HAP-1 (cell line): ENCODE results near the gene PRR12.
"Not testable (repeated sequence)": the region's sequence is repeated elsewhere in the genome, so short reads cannot be mapped to it uniquely, and the experiment has no call there.

Experiments
- DNase-seq, 2 experiments: peaks; one replicate each; pipeline ENCODE4 v3.0.0-alpha.2; 2016 to 2020; ENCODE audit warnings: low spot score in 2 of 2
- H3K27me3 ChIP-seq: fragments of 250-450 bp; sonication (Bioruptor Pico); 2 replicates; pipeline ENCODE4 v1.5.1; 2020; ENCODE audit warnings: low read depth, mild to moderate bottlenecking, moderate library complexity
- H3K36me3 ChIP-seq: fragments of 250-450 bp; sonication (Bioruptor Pico); replicated peaks from 2 replicates; pipeline ENCODE4 v1.5.1; 2020; ENCODE audit warnings: mild to moderate bottlenecking
- H3K4me1 ChIP-seq: fragments of 250-450 bp; sonication (Bioruptor Pico); 2 replicates; pipeline ENCODE4 v1.5.1; 2020; ENCODE audit warnings: mild to moderate bottlenecking
- H3K4me3 ChIP-seq: fragments of 250-450 bp; sonication (Bioruptor Pico); 2 replicates; pipeline ENCODE4 v1.5.1; 2020; ENCODE audit warnings: mild to moderate bottlenecking, moderate library complexity
- H3K9me3 ChIP-seq: fragments of 250-450 bp; sonication (Bioruptor Pico); 2 replicates; pipeline ENCODE4 v1.5.1; 2020; ENCODE audit warnings: mild to moderate bottlenecking, moderate library complexity
- in situ Hi-C: fragments of 300-500 bp; cut with MboI; formaldehyde crosslinking; loops from 3 replicates; pipeline ENCODE4 v1.14.3; 2020; ENCODE audit warnings: low sequenced_read_pairs, inconsistent platforms, mixed read lengths

Gene PRR12

DNA sequence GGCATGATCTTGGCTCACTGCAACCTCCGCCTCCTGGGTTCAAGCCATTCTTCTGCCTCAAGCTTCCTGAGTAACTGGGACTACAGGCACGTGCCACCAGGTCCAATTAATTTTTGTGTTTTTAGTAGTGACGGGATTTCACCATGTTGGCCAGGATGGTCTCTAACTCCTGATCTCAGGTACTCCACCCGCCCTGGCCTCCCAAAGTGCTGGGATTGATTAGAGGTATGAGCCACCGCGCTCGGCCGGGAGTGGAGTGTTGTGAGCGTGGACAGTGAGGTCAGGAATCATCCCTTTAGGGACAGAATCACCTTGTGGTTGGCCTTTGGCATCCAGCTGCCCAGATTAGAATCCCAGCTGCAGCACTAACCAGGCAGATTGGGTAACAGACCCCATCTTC, 38.7 kb downstream of the PRR12 start:
- DNase-seq: no peak
- in situ Hi-C loops: no loop called here
- H3K9me3 ChIP-seq: no peaks in the 10 kb centered on the region
- peaks cover 13% of the 10 kb centered on the region for H3K36me3 ChIP-seq
- H3K4me3 ChIP-seq: no peak overlapping the region
- no peaks in the 10 kb centered on the region for H3K4me1 ChIP-seq
- H3K27me3 ChIP-seq: no peaks in the 10 kb centered on the region

DNA sequence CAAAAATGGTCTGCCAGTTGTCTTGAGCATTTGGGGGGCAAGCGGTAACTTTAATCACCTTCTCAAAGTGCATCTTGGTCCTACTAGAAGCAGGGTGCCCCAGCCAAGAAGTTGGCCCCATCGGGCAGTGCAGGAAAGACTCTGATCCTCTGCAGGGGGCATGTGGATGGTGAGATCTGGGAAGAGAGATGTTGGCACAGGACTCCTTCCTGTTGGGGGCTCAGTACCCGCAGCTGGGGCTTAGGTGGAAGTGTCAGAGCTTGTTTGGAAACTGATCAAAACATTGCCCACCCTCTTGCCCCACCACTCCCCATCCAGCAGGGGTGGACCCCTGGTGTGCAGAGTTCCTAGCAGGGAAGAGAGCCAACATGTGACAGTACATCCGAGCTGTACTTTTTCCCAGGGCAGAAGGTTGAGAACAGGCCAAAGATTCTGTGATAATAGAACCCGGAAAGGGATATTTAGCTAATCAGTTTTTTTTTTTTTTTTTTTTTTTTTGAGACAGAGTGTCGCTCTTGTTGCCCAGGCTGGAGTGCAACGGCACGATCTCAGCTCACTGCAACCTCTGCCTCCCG, 40.1 kb downstream of the PRR12 start:
- Histone ChIP-seq H3K4me1 (no peaks in the 10 kb centered on the region), H3K9me3 (no peaks in the 10 kb centered on the region), H3K4me3 (no peak overlapping the region), H3K36me3 (peaks cover 9% of the 10 kb centered on the region), H3K27me3 (no peaks in the 10 kb centered on the region)
- in situ Hi-C loops: no loop called here
- no peak for DNase-seq

DNA sequence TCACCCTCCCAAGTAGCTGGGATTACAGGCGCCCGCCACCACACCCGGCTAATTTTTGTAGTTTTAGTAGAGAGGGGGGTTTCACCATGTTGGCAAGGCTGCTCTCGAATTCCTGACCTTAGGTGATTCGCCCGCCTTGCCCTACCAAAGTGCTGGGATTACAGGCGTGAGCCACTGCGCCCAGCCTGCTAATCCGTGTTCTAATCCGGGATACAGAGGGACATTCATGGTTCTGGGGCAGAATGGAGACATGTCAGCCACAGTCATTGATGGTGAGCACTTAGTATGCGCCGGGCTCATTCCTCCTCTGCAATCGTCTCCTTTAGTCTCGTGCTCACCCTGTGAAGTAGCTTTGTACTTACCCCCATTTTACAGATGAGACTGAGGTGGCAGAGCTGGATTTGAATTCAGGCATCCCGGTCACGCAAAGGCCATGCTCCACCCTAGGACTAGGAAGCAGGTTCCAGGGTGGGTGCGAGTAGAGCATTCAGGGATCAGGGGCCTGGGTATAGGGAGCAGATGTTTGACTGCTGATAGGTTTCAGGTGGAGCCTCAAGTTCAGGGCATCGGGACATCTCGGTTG, 40.7 kb downstream of the PRR12 start:
- in situ Hi-C loops: no loop called here
- DNase-seq: no peak
- Histone ChIP-seq H3K4me3 (no peak overlapping the region), H3K9me3 (no peaks in the 10 kb centered on the region), H3K27me3 (no peaks in the 10 kb centered on the region), H3K4me1 (no peaks in the 10 kb centered on the region), H3K36me3 (peaks cover 9% of the 10 kb centered on the region)

DNA sequence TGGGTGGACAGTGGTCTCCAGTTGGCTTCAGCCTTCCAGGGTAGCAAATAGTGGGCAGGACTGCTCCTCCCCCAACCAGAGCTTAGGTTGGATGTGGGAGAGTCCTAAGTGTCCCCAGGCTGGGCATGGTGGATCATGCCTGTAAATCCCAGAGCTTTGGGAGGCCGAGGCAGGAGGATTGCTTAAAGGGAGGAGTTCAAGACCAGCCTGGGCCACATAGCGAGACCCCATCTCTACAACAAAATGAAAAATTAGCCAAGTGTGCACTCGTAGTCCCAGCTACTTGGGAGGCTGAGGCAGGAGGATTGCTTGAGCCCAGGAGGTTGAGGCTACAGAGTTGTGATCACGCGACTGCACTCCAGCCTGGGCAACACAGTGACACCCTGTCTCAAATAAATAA, 41.6 kb downstream of the PRR12 start:
- Histone ChIP-seq H3K4me3 (no peak overlapping the region), H3K4me1 (no peaks in the 10 kb centered on the region), H3K9me3 (no peaks in the 10 kb centered on the region), H3K27me3 (no peaks in the 10 kb centered on the region), H3K36me3 (peaks cover 3% of the 10 kb centered on the region; the same call in 1 of the 2 replicates)
- in situ Hi-C loops: no loop called here
- no peak for DNase-seq

DNA sequence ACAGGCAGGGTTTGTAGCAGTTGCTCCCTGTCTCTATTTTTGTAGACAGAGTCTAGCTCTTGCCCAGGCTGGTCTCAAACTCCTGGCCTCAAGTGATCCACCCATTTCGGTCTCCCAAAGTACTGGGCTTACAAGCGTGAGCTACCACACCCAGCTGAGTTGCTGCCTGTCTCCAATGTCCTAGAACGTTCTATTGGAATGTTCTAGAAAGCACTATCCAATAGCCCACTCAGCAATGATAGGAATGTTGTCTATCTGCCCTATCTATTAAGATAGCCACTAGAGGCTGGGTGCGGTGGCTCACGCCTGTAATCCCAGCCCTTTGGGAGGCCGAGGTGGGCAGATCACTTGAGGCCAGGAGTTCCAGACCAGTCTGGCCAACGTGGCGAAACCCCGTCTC, 42.3 kb downstream of the PRR12 start:
- DNase-seq, H3K4me1 ChIP-seq, H3K27me3 ChIP-seq, H3K36me3 ChIP-seq, in situ Hi-C loops, H3K4me3 ChIP-seq, H3K9me3 ChIP-seq: not testable (repeated sequence)

DNA sequence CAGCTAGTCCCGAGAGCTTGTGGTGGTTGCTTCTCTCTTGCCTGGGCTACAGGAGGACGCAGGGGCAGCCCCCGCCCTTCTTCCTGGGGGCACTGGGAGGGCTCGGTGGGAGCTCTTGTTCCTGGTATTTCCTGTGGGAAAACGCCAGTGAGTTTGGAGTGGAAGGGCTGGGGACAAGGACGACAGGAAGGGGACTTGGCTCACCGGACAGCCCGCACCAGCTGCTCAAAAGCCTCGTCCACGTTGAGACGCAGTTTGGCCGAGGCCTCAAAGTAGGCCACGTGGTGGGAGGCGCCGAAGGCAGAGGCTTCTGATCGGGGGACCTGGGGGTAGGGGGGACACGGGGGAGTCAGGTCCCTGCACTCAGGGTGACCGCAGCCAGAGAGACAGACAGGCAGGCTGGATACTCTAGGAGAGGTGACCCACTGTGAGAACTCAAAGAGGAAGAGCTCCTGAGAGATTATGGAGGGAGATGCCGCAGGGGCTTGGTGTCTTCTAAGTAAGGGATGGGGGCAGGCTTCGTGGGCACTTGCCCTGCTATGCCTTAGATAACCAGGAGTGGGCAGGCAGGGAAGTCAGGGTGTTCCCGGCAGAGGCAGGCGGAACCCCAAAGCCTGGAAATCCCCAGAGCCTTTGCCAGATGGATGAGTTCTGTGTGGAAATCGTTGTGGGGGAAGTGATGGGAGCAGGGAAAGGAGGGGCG, 44.7 kb downstream of the PRR12 start:
- H3K4me1 ChIP-seq: peaks cover 8% of the 10 kb centered on the region
- H3K9me3 ChIP-seq: no peaks in the 10 kb centered on the region
- in situ Hi-C loops: no loop called here
- no peaks in the 10 kb centered on the region for H3K36me3 ChIP-seq
- no peak for DNase-seq
- H3K4me3 ChIP-seq: no peak overlapping the region
- H3K27me3 ChIP-seq: no peaks in the 10 kb centered on the region

DNA sequence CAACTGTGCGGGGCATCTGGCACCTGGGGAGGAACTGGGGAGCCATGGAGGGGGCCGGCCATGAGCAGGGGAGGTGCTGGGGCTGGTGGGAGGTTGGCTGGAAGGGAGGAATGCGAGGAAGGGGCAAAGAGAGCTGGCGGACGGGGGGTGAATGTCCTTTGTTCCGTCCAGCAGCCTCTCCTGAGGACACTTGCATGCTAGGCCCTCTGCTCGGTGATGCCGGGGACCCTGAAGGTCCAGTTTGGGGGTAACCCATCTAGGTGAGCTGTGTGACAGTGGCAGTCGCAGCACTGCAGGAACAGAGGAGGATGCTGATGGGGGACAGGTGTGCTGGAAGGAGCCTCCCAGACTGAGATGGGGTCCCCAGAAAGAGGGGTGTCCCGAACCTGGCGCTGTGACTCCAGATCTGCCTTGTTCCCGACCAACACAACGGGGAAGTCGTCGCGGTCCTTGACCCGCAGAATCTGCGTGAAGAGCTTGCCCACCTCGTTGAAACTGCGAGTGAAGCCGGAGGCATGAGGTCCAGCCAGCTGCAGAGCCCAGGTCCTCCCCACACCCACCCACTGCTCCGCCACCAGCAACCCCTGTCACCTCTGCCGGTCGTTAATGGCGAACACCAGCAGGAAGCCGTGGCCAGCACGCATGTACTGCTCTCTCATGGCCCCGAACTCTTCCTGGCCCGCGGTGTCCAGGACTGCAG, 45.4 kb downstream of the PRR12 start:
- Histone ChIP-seq H3K9me3 (no peaks in the 10 kb centered on the region), H3K4me1 (peaks cover 15% of the 10 kb centered on the region), H3K4me3 (no peak overlapping the region), H3K27me3 (no peaks in the 10 kb centered on the region), H3K36me3 (no peaks in the 10 kb centered on the region)
- no peak for DNase-seq
- in situ Hi-C loops: no loop called here

DNA sequence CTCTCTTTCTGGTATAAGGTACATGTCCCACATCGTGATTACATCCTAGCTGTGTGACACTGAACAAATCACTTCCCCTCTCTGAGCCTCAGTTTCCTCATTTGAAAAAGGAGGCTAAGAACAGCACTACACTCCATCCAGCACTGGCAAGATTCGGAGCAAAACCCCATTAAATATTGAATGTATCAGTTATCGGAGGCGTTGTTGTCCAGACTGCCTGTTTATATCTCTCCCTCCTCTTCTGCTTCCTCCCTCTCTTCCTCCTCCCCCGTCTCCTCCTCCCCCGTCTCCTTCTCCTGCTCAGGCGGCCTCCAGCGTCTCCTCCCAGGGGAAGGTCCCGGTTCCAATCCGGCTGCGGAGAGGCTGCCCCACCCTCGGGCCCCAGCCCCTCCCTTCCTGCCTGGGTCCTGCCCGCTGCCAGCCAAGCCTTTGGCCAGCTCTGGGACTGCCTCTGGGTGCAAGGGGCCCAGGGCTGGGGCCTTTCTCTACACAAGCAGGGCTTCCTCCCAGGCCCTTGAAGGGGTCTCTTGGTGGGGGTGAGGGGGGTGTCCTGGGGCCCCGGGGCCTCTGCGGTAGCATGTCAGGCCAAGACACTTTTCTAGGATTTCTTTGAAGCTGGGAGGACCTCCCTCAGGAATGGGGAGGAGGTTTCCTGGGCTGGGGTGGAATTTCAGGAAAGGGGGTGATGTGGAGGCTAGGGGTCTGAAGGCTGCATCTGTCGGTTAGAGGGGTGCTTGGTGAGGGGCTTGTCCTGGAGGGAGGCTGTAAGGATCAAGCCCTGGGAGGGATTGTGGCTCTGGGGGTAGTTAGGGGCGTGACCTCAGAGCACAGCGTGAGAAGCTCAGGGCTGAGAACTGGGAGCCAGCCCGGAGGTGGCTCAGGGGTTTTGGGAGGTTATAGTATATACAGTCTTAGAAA, 47.1 kb downstream of the PRR12 start:
- no peaks in the 10 kb centered on the region for H3K9me3 ChIP-seq
- in situ Hi-C loops: no loop called here
- no peaks in the 10 kb centered on the region for H3K27me3 ChIP-seq
- no peaks in the 10 kb centered on the region for H3K36me3 ChIP-seq
- peaks cover 19% of the 10 kb centered on the region for H3K4me1 ChIP-seq
- H3K4me3 ChIP-seq: peak overlapping the region; percentile 6
- DNase-seq: peak; percentile 51 to 88

DNA sequence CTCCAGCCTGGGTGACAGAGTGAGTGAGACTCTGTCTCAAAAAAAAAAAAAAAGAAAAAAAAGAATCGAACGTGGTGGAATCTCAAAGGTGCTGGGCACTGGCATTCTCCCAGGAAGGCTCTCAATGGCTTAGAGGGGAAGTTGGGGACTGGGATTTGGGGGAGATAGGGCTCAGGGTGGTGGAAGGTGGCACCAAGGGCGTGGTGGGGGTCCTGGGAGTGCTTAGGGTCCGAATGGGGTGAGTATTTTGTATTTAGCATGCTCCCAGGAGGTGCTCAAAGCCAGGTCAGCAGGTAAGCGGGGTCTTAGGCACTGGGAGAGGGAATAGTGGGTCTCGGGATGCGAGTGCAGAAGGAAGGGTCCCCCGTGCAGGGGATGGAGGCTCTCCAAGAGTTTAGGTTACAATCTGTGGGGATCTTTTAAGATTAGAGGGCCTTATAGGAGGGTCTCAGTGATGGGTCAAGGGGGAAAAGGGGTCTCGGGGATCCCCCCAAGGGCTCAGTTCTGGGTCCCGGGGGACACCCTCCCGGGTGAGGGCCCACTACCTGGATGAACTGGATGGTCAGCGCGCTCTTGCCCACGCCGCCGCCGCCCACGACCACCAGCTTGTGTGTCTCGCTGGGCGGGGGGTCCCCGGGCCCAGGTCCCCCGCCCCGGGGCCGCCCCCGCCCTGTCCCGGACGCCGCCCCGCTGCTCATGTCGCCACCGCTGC, 48.6 kb downstream of the PRR12 start:
- Histone ChIP-seq H3K9me3 (no peaks in the 10 kb centered on the region), H3K4me3 (peak overlapping the region; percentile 42), H3K4me1 (peaks cover 24% of the 10 kb centered on the region), H3K36me3 (peaks cover 3% of the 10 kb centered on the region; the same call in 1 of the 2 replicates), H3K27me3 (no peaks in the 10 kb centered on the region)
- DNase-seq: no peak
- in situ Hi-C loops: no loop called here

DNA sequence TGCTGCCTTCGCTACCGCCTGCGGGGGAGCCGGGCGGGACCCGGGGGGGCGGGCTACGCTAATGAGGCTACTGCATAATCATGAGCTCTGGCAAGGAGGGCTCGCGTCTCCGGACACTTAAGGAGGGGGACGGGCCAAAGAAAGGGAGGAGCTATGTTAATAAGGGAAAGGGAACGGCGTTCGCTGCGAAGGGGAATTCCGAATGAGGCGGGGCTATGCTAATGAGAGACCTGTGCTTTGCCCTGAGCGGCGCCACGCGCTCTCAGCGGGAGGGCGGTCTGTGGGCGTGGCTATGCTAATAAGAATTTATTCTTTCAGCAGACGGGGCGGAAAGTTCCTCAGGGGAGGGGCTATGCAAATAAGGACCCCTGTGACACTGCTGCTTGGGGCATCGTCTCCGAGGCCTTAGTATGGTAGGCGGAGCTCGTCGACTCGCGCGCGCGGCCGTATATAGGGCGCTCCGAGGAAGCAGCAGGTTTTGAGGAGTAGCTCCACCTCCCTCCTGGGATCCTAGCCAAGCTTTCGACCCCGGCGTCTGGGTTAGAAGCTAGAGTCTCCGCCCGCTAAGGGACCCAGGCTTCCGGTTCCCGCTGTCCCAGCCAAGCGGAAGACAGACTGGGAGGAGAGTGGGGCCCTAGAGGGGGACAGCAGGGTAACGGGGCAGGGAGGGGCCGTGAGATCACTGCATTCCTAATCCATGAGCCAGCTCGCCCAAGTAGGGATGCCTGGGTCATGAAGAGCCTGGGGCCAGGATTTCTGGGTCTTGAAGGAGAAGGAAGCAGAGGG, 49.3 kb downstream of the PRR12 start, which contains the start of gene RRAS:
RRAS (minus strand) TSS at position 31 of the 786 bp plus-strand sequence. CDS start 45 bp downstream, outside the sequence.
- in situ Hi-C loops: no loop called here
- H3K9me3 ChIP-seq: no peaks in the 10 kb centered on the region
- peak within 1 kb of the TSS; percentile 82 for H3K4me3 ChIP-seq
- peak; percentile 100 for DNase-seq
- peaks cover 3% of the 10 kb centered on the region for H3K36me3 ChIP-seq
- peaks cover 24% of the 10 kb centered on the region for H3K4me1 ChIP-seq
- H3K27me3 ChIP-seq: no peaks in the 10 kb centered on the region

DNA sequence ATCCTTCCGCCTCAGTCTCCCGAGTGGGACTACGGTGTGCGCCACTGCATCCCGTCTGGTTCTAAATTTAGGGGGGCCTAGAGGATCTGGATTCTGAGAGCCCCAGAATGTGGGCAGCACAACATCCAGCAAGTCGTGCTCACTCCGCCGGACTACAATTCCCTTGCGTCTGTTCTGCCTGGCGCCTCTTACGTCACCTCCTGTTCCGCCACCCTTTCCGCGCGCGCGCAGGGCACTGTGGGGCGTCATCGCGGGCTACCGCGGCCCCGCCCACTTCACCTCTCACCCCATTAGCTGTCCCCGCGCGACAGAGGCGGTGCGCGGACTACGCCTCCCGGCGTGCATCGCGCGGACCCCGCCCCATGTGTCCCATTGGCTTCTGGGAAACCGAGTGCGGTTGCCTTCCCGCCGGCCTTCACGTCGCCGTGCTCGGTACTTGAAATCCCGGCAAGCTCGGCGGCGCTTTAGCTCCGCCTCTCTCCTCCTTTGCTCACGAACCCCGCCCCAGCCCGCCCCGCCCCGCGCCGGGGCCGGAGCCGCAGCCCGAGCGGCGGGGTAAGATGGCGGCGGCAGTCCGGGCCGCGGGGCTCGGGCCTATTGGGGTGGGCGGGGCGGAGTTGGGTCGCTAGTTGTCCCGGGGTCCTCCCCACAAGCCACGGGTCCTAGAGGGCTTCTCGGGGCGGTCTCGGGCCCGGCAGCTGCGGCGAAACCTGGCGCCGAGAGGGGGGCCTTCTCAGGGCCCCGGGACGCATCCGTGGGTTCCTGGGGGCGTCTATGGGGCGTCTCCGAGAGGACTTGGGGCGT, 50.9 kb downstream of the PRR12 start, which contains the start of gene SCAF1:
SCAF1 (plus strand) TSS at position 522 of the 804 bp plus-strand sequence. CDS start 2,818 bp downstream, outside the sequence.
- Histone ChIP-seq H3K27me3 (no peaks in the 10 kb centered on the region), H3K36me3 (peaks cover 18% of the 10 kb centered on the region), H3K9me3 (no peaks in the 10 kb centered on the region), H3K4me3 (peak within 1 kb of the TSS; percentile 82), H3K4me1 (peaks cover 24% of the 10 kb centered on the region)
- peak; percentile 99 for DNase-seq
- in situ Hi-C loops: no loop called here
